Measurements from ENCODE around the gene FGF11. TPM values are rescaled to one million over a fixed set of nuclear protein-coding genes. Genes with fewer than 3 reads are reported as not detected.

Gene FGF11
- total and polyA plus RNA-seq, 2 donors (not counting 3 experiments of a cell fraction or from before 2014, with no cell fraction given): 0.70 TPM; not detected in 1

- no peaks in the 10 kb centered on the region for H3K9me1 ChIP-seq (replicated peaks; ENCODE audit: control insufficient read depth, extremely low read depth, insufficient read depth, low read length)
- H3K4me2 ChIP-seq (ENCODE audit: insufficient read depth, low read length): no peak overlapping the region
- H4K20me1 ChIP-seq (replicated peaks; ENCODE audit: control insufficient read depth, extremely low read depth, insufficient read depth, low read length): no peaks in the 10 kb centered on the region
- no peak overlapping the region for H2AFZ ChIP-seq (ENCODE audit: low read depth, low read length)
- ChIA-PET POLR2A (no interaction called here), CTCF (interaction anchor here (1.1 to 3.0 kb wide), 10 partner anchors 9 to 121 kb away, joined by 3 to 21 read pairs (median 4); partner anchors contain the start of gene TMEM256)
- H3K4me1 ChIP-seq (ENCODE audit: control insufficient read depth, extremely low read depth, insufficient read depth, low read length): peaks cover 34% of the 10 kb centered on the region
- TF ChIP-seq EZH2 (IDR thresholded peaks at IDR 0.05; ENCODE audit: borderline replicate concordance, low read depth, low read length, severe bottlenecking) (no peak), FOS (IDR thresholded peaks at IDR 0.05; ENCODE audit: borderline replicate concordance, insufficient read depth, low read length) (no peak), JUN (IDR thresholded peaks at IDR 0.05; ENCODE audit: borderline replicate concordance, insufficient read depth, insufficient read length, low read depth) (no peak), POLR2A (IDR thresholded peaks at IDR 0.05; ENCODE audit: low read depth, low read length) (no peak), GATA2 (IDR thresholded peaks at IDR 0.05; ENCODE audit: insufficient read depth, insufficient read length, low read depth, low read length) (no peak), MAX (IDR thresholded peaks at IDR 0.05; ENCODE audit: insufficient read depth, insufficient read length) (no peak), MYC (IDR thresholded peaks at IDR 0.05; ENCODE audit: low read depth, low read length) (no peak), POLR2AphosphoS5 (IDR thresholded peaks at IDR 0.05; ENCODE audit: insufficient read depth, low read depth, low read length) (no peak)
- TF ChIP-seq, protein P1, sequence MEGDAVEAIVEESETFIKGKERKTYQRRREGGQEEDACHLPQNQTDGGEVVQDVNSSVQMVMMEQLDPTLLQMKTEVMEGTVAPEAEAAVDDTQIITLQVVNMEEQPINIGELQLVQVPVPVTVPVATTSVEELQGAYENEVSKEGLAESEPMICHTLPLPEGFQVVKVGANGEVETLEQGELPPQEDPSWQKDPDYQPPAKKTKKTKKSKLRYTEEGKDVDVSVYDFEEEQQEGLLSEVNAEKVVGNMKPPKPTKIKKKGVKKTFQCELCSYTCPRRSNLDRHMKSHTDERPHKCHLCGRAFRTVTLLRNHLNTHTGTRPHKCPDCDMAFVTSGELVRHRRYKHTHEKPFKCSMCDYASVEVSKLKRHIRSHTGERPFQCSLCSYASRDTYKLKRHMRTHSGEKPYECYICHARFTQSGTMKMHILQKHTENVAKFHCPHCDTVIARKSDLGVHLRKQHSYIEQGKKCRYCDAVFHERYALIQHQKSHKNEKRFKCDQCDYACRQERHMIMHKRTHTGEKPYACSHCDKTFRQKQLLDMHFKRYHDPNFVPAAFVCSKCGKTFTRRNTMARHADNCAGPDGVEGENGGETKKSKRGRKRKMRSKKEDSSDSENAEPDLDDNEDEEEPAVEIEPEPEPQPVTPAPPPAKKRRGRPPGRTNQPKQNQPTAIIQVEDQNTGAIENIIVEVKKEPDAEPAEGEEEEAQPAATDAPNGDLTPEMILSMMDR (IDR thresholded peaks at IDR 0.05; ENCODE audit: extremely low read depth in 1 of 2, insufficient read depth in 1 of 2, low read depth in 1 of 2, low read length in 2 of 2): no peak
- intact Hi-C loops (cut with micrococcal nuclease) (loop anchor here (1.0 kb wide), 1 partner anchor 22 kb away; no protein-coding TSS in a partner anchor), dilution Hi-C loops (cut with MboI; ENCODE audit: extremely low pct_ligation_motif_present, low sequenced_read_pairs) (no loop called here)
- no TSS peak for BruUV-seq (replicated peaks)
- no peaks in the 10 kb centered on the region for H3K27me3 ChIP-seq (ENCODE audit: control insufficient read depth in 2 of 2, insufficient read depth in 2 of 2, low read length in 2 of 2)
- DNase-seq (ENCODE audit: low read depth, low spot score) (no peak), FAIRE-seq (no peak)
- no peak overlapping the region for H3K9ac ChIP-seq (replicated peaks; ENCODE audit: extremely low read depth, insufficient read depth, low read length)
- no peaks in the 10 kb centered on the region for H3K9me3 ChIP-seq (replicated peaks; ENCODE audit: control insufficient read depth, insufficient read depth, low read length)
- H3K79me2 ChIP-seq (ENCODE audit: control insufficient read depth, insufficient read depth, low read length): peaks cover 59% of the 10 kb centered on the region
- H3K27ac ChIP-seq (ENCODE audit: insufficient read depth, low read depth, low read length): no peak overlapping the region
- H3K4me3 ChIP-seq (replicated peaks in 1 of 3; ENCODE audit: insufficient read depth in 1 of 3, low read depth in 1 of 3, low read length in 3 of 3): no peak overlapping the region
- H3K36me3 ChIP-seq (ENCODE audit: control insufficient read depth in 2 of 2, extremely low read depth in 1 of 2, insufficient read depth in 2 of 2, low read length in 2 of 2): no peaks in the 10 kb centered on the region
Measured at GRCh38 chr17:7476951-7477350, 37.6 kb downstream of the FGF11 start.
